ENCODE results near the gene ARHGAP22. TPM values are rescaled to one million over a fixed set of nuclear protein-coding genes. Genes with fewer than 3 reads are reported as not detected.

ARHGAP22 gene
- total RNA-seq, 1 donor from 2014 or later, result 2.0 TPM

GRCh38 chr10:48446785-48447184 is 158.1 kb downstream of the ARHGAP22 start:
- Histone ChIP-seq H3K27me3 (no peaks in the 10 kb centered on the region), H3K4me3 (no peak overlapping the region), H3K9me3 (no peaks in the 10 kb centered on the region), H3K36me3 (peaks cover 0 to 3% of the 10 kb centered on the region in 2 donors), H3K4me1 (peaks cover 0 to 4% of the 10 kb centered on the region in 2 donors), H3K27ac (no peak overlapping the region)
- no peak for TF ChIP-seq CTCF (IDR thresholded peaks at IDR 0.05)
- no peak for DNase-seq (ENCODE audit: low spot score in 2 of 2)
- intact Hi-C loops (cut with DNase I), result no loop called here

- Histone ChIP-seq H3K4me3 (no peak overlapping the region), H3K36me3 (peaks cover 0 to 3% of the 10 kb centered on the region in 2 donors), H3K27ac (no peak overlapping the region), H3K27me3 (no peaks in the 10 kb centered on the region), H3K9me3 (no peaks in the 10 kb centered on the region), H3K4me1 (peaks cover 0 to 4% of the 10 kb centered on the region in 2 donors)
- no peak for DNase-seq (ENCODE audit: low spot score in 2 of 2)
- TF ChIP-seq CTCF (IDR thresholded peaks at IDR 0.05), result no peak
- intact Hi-C loops (cut with DNase I), result no loop called here
Measured at GRCh38 chr10:48445932-48446331, 158.9 kb downstream of the ARHGAP22 start.

DNA sequence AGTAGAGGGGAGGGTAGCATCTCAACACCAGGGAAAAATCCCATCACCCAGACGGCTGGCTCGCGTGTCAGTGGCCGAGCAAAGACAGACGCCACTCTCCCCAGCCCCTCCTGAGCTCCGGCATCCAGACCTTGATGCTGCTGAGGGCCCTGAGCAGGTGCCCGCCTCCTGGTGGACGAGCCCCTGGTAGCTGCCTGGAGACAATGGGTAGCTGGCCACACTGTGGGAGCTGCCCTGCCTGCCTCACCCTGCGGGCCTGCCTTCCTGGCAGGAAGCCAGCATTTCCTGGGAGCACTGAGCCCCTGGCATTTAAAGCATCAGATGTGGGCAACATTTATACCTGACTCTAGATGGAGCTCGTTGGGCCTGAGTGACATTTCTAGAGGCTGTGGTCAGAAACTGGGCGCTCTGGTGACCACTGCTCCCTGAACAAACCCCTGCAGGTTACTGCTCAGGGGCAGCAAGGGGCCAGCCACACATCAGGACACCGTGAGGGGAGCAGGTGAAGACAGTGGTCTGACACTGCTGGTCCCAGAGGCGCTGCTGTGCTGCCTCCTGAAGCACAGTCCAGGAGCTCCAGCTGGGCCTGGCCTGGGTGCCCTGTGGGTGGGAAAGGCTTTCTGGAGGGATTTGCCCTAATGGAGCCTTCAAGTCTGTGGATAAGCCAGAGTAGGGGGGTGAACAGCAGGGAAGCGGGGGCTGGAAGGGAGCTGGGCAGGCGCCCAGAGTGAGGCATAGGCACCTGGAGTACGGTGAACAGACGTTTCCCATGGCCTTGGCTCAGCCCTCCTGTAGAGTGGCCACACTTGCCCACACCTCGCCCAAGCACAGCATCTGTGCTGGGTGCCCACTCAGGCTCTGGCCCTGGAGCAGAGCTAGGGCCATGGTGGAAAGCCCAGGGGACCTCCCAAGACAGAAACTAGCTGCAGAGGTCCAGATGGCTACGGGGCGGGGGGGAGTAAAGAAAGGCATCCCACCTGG is 159.7 kb downstream of the ARHGAP22 start:
- no peak for TF ChIP-seq CTCF (IDR thresholded peaks at IDR 0.05)
- Histone ChIP-seq H3K36me3 (peaks cover 0 to 3% of the 10 kb centered on the region in 2 donors), H3K4me1 (peaks cover 0 to 4% of the 10 kb centered on the region in 2 donors), H3K9me3 (no peaks in the 10 kb centered on the region), H3K27ac (no peak overlapping the region), H3K4me3 (no peak overlapping the region), H3K27me3 (no peaks in the 10 kb centered on the region)
- intact Hi-C loops (cut with DNase I), result no loop called here
- DNase-seq (ENCODE audit: low spot score in 2 of 2), result no peak

GRCh38 chr10:48444266-48444665 is 160.6 kb downstream of the ARHGAP22 start:
- no peaks in the 10 kb centered on the region for H3K4me1 ChIP-seq
- H3K9me3 ChIP-seq, result no peaks in the 10 kb centered on the region
- H3K36me3 ChIP-seq, result peaks cover 0 to 3% of the 10 kb centered on the region in 2 donors
- DNase-seq (ENCODE audit: low spot score in 2 of 2), result no peak
- intact Hi-C loops (cut with DNase I), result no loop called here
- TF ChIP-seq CTCF (IDR thresholded peaks at IDR 0.05), result no peak
- no peaks in the 10 kb centered on the region for H3K27me3 ChIP-seq
- no peak overlapping the region for H3K4me3 ChIP-seq
- H3K27ac ChIP-seq, result no peak overlapping the region

GRCh38 chr10:48442809-48443177 is 162.1 kb downstream of the ARHGAP22 start:
- Histone ChIP-seq H3K4me3 (no peak overlapping the region), H3K36me3 (peaks cover 3 to 4% of the 10 kb centered on the region in 2 donors), H3K4me1 (no peaks in the 10 kb centered on the region), H3K9me3 (no peaks in the 10 kb centered on the region), H3K27ac (no peak overlapping the region), H3K27me3 (no peaks in the 10 kb centered on the region)
- no peak for TF ChIP-seq CTCF (IDR thresholded peaks at IDR 0.05)
- intact Hi-C loops (cut with DNase I), result no loop called here
- no peak for DNase-seq (ENCODE audit: low spot score in 2 of 2)

Data from ascending aorta (tissue), 2 donors.